COLO829 (cell line): Measurements from ENCODE around the gene SCYGR1.
"Not testable (repeated sequence)": the region's sequence is repeated elsewhere in the genome, so short reads cannot be mapped to it uniquely, and the experiment has no call there.

Experiments used
- DNase-seq: peaks from one replicate; pipeline ENCODE4 v3.0.0; 2012; ENCODE audit warnings: low spot score

The SCYGR1 gene

GRCh38 chr2:227370791-227371312 is 16.9 kb downstream of the SCYGR1 start:
- no peak for DNase-seq

- no peak for DNase-seq
Measured at GRCh38 chr2:227370092-227370491, 17.7 kb downstream of the SCYGR1 start.

GRCh38 chr2:227368574-227368973 is 19.2 kb downstream of the SCYGR1 start:
- no peak for DNase-seq

GRCh38 chr2:227367427-227367795 is 20.3 kb downstream of the SCYGR1 start:
- no peak for DNase-seq

GRCh38 chr2:227366769-227367426 is 20.9 kb downstream of the SCYGR1 start:
- DNase-seq: no peak

DNA sequence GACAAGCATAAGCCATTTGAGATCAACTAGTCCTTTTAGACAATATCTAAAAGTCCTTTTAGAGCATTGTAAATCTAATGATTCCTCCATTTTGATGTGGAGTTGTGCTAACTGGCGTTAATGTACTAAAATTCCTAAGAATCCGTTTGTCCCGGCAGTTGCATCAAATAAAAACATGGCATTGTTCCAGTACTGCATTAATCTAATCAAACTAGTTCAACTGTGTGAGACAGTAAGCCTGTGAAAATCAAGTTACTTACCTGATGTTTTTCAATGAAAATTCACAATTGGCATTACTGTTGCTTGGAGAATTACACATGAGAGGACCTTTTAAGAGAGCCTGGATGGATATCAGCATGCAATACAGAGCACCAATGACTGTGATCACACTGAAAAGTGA is 21.9 kb downstream of the SCYGR1 start:
- no peak for DNase-seq

DNA sequence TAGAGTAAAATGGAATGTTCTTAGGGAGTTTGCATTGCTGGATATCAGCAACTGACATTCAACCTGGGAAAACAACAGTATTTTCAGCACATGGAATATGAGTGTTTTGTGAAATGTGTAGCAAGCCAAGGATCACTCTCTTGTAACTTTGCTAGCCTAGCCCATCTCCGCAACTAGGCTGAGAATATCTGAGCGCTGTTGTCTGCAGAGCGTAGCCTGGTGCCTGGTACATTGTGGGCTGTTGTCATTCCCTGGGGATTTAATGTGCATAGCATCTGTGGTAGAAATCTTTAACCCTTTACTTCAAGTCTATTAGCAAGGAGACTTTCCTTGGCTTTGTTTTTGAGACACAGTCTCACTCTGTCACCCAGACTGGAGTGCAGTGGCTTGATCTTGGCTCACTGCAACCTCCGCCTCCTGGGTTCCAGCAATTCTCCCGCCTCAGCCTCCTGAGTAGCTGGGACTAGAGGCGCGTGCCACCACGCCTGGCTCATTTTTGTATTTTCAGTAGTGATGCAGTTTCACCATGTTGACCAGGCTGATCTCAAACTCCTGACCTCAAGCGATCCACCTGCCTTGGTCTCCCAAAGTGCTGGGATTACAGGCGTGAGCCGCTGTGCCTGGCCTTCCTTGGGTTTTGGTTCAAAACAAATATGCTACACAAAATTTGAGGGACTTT is 23.0 kb downstream of the SCYGR1 start:
- DNase-seq: not testable (repeated sequence)

- no peak for DNase-seq
Measured at GRCh38 chr2:227363756-227364155, 24.0 kb downstream of the SCYGR1 start.

GRCh38 chr2:227360351-227360750 is 27.4 kb downstream of the SCYGR1 start:
- DNase-seq: no peak

GRCh38 chr2:227351639-227352038 is 36.1 kb downstream of the SCYGR1 start:
- no peak for DNase-seq

- DNase-seq: no peak
Measured at GRCh38 chr2:227349989-227350612, 37.6 kb downstream of the SCYGR1 start.

GRCh38 chr2:227348324-227348723 is 39.4 kb downstream of the SCYGR1 start:
- no peak for DNase-seq

- DNase-seq: no peak
Measured at GRCh38 chr2:227347117-227347516, 40.6 kb downstream of the SCYGR1 start.

DNA sequence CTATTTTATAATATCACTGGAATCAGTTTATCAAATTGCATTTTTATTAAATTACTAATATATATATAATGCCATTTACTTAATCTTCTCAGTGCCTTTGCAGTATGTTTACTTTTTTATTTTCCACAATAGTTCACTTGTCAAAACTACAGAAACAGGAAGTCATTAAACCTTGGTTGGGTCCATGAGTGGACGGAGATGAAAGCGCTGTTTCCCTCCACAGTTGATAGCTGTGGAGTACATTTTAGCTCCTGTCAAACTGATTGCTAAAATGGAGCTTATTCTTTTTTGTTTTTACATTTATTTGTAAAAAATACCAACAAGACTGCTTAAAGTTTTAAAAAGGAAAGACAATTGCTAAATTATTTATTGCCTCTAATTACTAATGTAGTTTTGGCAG is 43.5 kb downstream of the SCYGR1 start:
- DNase-seq: peak; percentile 57

- no peak for DNase-seq
Measured at GRCh38 chr2:227341553-227341952, 46.2 kb downstream of the SCYGR1 start.

DNA sequence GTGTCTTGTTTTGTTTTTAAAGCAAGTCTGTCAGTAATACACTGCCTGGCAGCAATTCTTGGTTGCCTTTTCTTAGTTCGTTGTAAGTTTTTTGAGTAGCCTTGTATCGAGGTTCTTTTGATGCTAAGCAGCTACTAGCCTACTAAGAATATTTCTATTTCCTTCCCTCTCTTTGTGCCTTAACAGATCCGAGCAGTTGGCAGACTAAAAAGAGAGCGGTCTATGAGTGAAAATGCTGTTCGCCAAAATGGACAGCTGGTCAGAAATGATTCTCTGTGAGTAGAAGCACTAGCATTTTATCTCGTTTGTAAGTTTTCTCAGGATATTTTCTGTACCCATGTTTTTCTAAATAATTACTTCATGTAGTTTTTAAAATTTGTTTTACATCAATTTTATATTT is 47.6 kb downstream of the SCYGR1 start:
- no peak for DNase-seq

GRCh38 chr2:227339098-227339599 is 48.6 kb downstream of the SCYGR1 start:
- no peak for DNase-seq
